Brain microvascular endothelial cell (primary cell): ENCODE results near the gene SLC25A18.

Experiments
- DNase-seq: peaks from one replicate; pipeline ENCODE4 v3.0.0-alpha.2; 2020
- H3K27ac ChIP-seq: fragments of 250-450 bp; sonication (Bioruptor Pico); 2 replicates; pipeline ENCODE4 v1.5.1; 2020; ENCODE audit warnings: mild to moderate bottlenecking, moderate library complexity
- H3K27me3 ChIP-seq: fragments of 250-450 bp; sonication (Bioruptor Pico); replicated peaks from 2 replicates; pipeline ENCODE4 v1.5.1; 2020; ENCODE audit warnings: mild to moderate bottlenecking
- H3K36me3 ChIP-seq: fragments of 250-450 bp; sonication (Bioruptor Pico); replicated peaks from 2 replicates; pipeline ENCODE4 v1.5.1; 2020; ENCODE audit warnings: mild to moderate bottlenecking
- H3K4me3 ChIP-seq: 2 replicates; pipeline ENCODE4 v1.5.1; 2011; ENCODE audit warnings: low read depth, mild to moderate bottlenecking, control low read depth, low read length, moderate library complexity
- in situ Hi-C: cut with HindIII; loops from 2 replicates; pipeline ENCODE4 v1.10.0; 2017; ENCODE audit warnings: low sequenced_read_pairs, low pct_ligation_motif_present
- TF ChIP-seq, protein P1 (sequence below): IDR thresholded peaks from 2 replicates; pipeline ENCODE4 v1.5.1; 2011; ENCODE audit warnings: low read depth, mild to moderate bottlenecking, moderate library complexity, low read length, control low read depth, inconsistent platforms; ENCODE audit errors: missing control alignments

Gene SLC25A18

DNA sequence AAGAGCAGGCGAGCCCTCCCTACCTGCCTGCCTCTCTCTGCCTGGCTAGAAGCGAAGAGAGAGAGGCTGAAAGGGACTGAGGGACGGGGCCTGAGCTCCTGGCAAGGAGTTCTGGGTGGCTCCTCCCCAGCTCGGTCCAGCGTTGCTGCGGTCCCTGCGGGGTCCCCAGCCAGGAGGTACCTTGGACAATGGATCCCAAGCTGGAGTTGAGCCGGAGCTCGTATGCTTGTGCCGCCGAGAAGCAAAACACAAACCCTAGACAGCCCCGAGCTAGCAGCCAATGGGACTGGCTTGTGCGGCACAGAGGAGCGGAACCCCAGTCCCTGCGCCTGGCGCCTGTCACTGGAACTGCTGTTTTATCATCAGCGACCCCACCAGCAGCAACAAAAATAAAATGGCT is 18.3 kb downstream of the SLC25A18 start:
- in situ Hi-C loops = no loop called here
- DNase-seq = no peak
- TF ChIP-seq, protein P1, sequence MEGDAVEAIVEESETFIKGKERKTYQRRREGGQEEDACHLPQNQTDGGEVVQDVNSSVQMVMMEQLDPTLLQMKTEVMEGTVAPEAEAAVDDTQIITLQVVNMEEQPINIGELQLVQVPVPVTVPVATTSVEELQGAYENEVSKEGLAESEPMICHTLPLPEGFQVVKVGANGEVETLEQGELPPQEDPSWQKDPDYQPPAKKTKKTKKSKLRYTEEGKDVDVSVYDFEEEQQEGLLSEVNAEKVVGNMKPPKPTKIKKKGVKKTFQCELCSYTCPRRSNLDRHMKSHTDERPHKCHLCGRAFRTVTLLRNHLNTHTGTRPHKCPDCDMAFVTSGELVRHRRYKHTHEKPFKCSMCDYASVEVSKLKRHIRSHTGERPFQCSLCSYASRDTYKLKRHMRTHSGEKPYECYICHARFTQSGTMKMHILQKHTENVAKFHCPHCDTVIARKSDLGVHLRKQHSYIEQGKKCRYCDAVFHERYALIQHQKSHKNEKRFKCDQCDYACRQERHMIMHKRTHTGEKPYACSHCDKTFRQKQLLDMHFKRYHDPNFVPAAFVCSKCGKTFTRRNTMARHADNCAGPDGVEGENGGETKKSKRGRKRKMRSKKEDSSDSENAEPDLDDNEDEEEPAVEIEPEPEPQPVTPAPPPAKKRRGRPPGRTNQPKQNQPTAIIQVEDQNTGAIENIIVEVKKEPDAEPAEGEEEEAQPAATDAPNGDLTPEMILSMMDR = no peak
- Histone ChIP-seq H3K36me3 (no peaks in the 10 kb centered on the region), H3K27me3 (no peaks in the 10 kb centered on the region), H3K27ac (no peak overlapping the region), H3K4me3 (no peak overlapping the region)

DNA sequence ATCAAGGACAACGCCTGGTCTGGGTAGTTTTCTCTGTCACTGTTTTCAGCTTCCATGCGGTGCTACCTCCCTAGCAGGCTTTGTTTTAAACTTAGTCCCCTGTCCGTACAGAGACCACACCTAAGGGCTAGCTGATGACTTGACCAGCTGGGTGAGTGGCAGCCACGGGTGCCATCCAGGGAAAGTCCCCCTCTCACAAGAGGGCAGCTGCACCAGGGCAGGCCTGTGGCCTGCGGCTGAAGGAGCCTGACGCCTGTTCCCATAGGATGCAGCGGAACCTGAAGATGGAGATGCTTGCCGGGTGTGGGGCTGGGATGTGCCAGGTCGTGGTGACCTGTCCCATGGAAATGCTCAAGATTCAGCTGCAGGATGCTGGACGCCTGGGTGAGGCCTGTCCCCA is 19.9 kb downstream of the SLC25A18 start:
- in situ Hi-C loops = no loop called here

DNA sequence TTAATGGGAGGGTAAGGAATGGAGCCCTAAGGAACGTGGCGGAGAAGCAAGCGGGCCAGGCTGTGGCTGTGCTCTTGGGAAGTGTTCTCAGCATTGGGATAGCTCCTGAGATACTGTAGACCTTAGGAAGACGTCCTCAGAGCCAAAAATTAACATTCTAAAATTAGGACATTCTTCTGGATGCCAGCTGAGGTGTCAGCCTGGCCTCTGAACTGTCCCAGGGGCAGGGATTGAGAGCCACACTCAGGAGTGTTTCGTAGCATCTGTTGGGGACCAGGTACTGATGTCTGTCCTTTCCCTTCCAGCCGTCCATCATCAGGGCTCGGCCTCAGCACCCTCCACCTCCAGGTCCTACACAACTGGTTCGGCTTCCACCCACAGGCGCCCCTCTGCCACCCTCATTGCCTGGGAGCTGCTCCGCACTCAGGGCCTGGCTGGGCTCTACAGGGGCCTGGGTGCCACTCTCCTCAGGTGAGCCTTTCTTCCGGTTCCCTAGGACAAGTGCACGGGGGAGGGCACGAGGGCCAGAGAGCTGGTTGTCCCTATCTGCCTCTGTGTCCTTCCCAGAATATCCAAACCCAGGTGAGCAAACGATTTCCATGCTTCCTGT is 23.6 kb downstream of the SLC25A18 start:
- Histone ChIP-seq H3K36me3 (peaks cover 17% of the 10 kb centered on the region), H3K27me3 (no peaks in the 10 kb centered on the region), H3K27ac (no peak overlapping the region), H3K4me3 (no peak overlapping the region)
- no peak for DNase-seq
- in situ Hi-C loops = no loop called here
- TF ChIP-seq, protein P1 = no peak

More for the DNA sequence above, 19.9 kb downstream of the SLC25A18 start:
- H3K36me3 ChIP-seq = no peaks in the 10 kb centered on the region
- no peak for DNase-seq
- no peaks in the 10 kb centered on the region for H3K27me3 ChIP-seq
- TF ChIP-seq, protein P1 = no peak
- no peak overlapping the region for H3K4me3 ChIP-seq
- H3K27ac ChIP-seq = no peak overlapping the region

DNA sequence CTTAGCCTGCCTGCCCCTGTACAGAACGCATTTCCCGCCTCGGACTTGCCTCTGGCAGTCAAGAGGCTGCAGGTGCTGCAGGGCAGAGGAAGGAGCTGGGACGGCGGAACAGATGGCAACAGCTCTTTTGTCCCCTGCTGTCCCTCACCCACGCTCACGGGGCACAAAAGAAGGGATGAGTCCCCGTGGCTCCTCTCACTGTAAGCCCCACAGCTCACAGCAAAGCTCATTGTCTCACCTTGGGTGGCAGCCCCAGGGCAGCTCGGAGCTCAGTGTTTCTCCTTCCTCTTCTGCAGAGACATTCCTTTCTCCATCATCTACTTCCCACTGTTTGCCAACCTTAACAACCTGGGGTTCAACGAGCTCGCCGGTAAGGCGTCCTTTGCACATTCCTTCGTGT is 24.3 kb downstream of the SLC25A18 start:
- Histone ChIP-seq H3K36me3 (peaks cover 24% of the 10 kb centered on the region), H3K27ac (no peak overlapping the region), H3K27me3 (no peaks in the 10 kb centered on the region), H3K4me3 (no peak overlapping the region)
- TF ChIP-seq, protein P1 = no peak
- DNase-seq = no peak
- in situ Hi-C loops = no loop called here

DNA sequence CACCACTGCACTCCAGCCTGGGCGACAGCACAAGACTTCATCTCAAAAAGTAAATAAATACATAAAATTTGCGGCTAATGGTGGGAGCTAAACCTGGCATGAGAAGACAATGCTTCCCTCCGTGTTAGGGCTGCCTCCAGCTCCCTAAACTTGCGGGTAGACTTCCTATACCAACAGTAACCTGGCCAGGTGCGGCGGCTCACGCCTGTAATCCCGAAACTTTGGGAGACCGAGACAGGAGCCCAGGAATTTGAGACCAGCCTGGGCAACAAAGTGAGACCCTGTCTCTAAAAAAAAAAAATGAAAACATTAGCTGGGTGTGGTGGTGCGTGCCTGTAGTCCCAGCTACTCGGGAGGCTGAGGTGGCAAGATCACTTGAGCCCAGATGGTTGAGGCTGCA is 25.3 kb downstream of the SLC25A18 start:
- H3K27ac ChIP-seq = no peak overlapping the region
- peaks cover 34% of the 10 kb centered on the region for H3K36me3 ChIP-seq
- no peak for DNase-seq
- TF ChIP-seq, protein P1 = no peak
- H3K4me3 ChIP-seq = no peak overlapping the region
- H3K27me3 ChIP-seq = no peaks in the 10 kb centered on the region
- in situ Hi-C loops = no loop called here

DNA sequence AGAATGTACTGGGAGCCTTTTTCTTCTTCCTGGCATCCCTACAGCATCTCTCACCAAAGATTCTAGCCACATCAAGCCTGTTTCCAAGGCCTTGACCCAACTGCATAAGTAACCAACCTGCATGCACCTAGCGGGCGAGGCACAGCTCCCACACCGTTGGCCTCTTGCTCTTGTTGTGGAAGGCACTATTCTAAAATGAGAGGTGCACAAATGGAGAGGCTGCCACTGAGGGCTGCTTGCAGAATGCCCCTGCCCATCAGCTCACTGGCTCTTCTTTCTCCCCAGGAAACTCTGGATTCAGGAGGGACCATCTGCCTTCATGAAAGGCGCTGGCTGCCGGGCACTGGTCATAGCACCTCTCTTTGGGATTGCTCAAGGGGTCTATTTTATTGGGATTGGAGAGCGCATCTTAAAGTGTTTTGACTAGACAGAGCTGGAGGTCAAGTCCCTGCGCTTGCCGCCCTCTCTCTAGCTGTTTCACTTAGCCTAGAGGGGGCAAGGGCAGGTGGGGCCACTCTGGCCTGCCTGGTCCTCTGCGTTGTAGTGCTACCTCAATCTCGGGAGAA is 26.6 kb downstream of the SLC25A18 start:
- H3K27ac ChIP-seq = no peak overlapping the region
- H3K4me3 ChIP-seq = no peak overlapping the region
- DNase-seq = no peak
- in situ Hi-C loops = no loop called here
- H3K27me3 ChIP-seq = no peaks in the 10 kb centered on the region
- TF ChIP-seq, protein P1 = no peak
- H3K36me3 ChIP-seq = peaks cover 47% of the 10 kb centered on the region
